HepG2 (cell line): Measurements from ENCODE around the gene UNKL. TPM values are rescaled to one million over a fixed set of nuclear protein-coding genes. Genes with fewer than 3 reads are reported as not detected.
A peak's percentile ranks its signal among the peaks of the same experiment; 100 is the strongest.

Experiments used
- ATAC-seq: fragments of 200-7000 bp; cut with Tn5 transposase; 3 replicates; pipeline ENCODE4 v1.9.1; 2020; ENCODE audit warnings: mild to moderate bottlenecking, moderate library complexity
- BruUV-seq: library from RNA; stranded (reverse); fragments of 400-500 nt; replicated peaks from 2 replicates; lab custom pipeline; 2021; lab: Mats Ljungman, UMichigan
- CTCF ChIA-PET: fragments of 300-600 bp; formaldehyde crosslinking; extraction: SDS; loops from one replicate; lab custom pipeline; 2021; ENCODE audit warnings: low total read pairs, inconsistent platforms, low intra/inter-chr PET ratio; lab: Yijun Ruan, JAX
- POLR2A ChIA-PET: fragments of 350-600 bp; sonication (Branson Sonifier 250); formaldehyde crosslinking; loops from one replicate; lab custom pipeline; 2020; ENCODE audit warnings: antibody characterized with exemption, inconsistent platforms; lab: Yijun Ruan, JAX
- DNase-seq: peaks from one replicate; pipeline ENCODE4 v3.0.0-alpha.2; 2015; ENCODE audit warnings: low spot score
- FAIRE-seq: peaks from 3 replicates; lab custom pipeline; 2011; peaks lifted over from hg19 to GRCh38; lab: Jason Lieb, UNC
- H2AFZ ChIP-seq: one replicate; pipeline ENCODE4 v1.6.1; 2011; ENCODE audit warnings: low read length, inconsistent platforms
- H3K27ac ChIP-seq: fragments of 300-600 bp; 3 replicates; pipeline ENCODE4 v1.8.0; 2011; ENCODE audit warnings: mixed run types, mild to moderate bottlenecking, mixed read lengths, low read length, inconsistent platforms; ENCODE audit not compliant: insufficient read depth; ENCODE audit errors: extremely low read length
- H3K27me3 ChIP-seq, 2 experiments: fragments of 200-600 bp in 1 of 2; 2 replicates in 1 of 2; 3 replicates in 1 of 2; pipeline versions ENCODE4 v1.6.0 to v1.8.0; 2011; ENCODE audit warnings: low read length in 2 of 2, mild to moderate bottlenecking in 2 of 2, moderate library complexity in 2 of 2, inconsistent platforms in 1 of 2; ENCODE audit not compliant: insufficient read depth in 2 of 2, control insufficient read depth in 1 of 2
- H3K36me3 ChIP-seq, 2 experiments: fragments of 200-600 bp in 1 of 2; replicated peaks in 1 of 2; 2 replicates in 1 of 2; 3 replicates in 1 of 2; pipeline versions ENCODE4 v1.5.1 to v1.8.0; 2011; ENCODE audit warnings: low read length in 2 of 2, inconsistent platforms in 1 of 2; ENCODE audit not compliant: insufficient read depth in 2 of 2, control insufficient read depth in 1 of 2
- H3K4me1 ChIP-seq: 2 replicates; pipeline ENCODE4 v1.5.1; 2012; ENCODE audit warnings: low read length, inconsistent platforms; ENCODE audit not compliant: insufficient read depth
- H3K4me2 ChIP-seq: 2 replicates; pipeline ENCODE4 v1.6.0; 2011; ENCODE audit warnings: low read depth, low read length, inconsistent platforms
- H3K4me3 ChIP-seq, 3 experiments: fragments of 200-600 bp in 1 of 3; sonication (generic), shearing (Covaris generic) in 1 of 3; replicated peaks in 1 of 3; 2 replicates each; pipeline ENCODE4 v1.5.1; 2011 to 2016; ENCODE audit warnings: low read length in 3 of 3, inconsistent platforms in 2 of 3, low read depth in 2 of 3, mild to moderate bottlenecking in 2 of 3, control low read depth in 1 of 3, mixed read lengths in 1 of 3; ENCODE audit not compliant: insufficient read depth in 1 of 3
- H3K79me2 ChIP-seq: one replicate; pipeline ENCODE4 v1.6.1; 2011; ENCODE audit warnings: low read length, inconsistent platforms; ENCODE audit not compliant: insufficient read depth
- H3K9ac ChIP-seq: 2 replicates; pipeline ENCODE4 v1.6.0; 2011; ENCODE audit warnings: mild to moderate bottlenecking, low read depth, low read length, inconsistent platforms; ENCODE audit not compliant: insufficient read depth
- H3K9me3 ChIP-seq: 2 replicates; pipeline ENCODE4 v1.5.1; 2012; ENCODE audit warnings: mild to moderate bottlenecking, low read length
- H4K20me1 ChIP-seq: 2 replicates; pipeline ENCODE4 v1.6.0; 2011; ENCODE audit warnings: inconsistent platforms, mild to moderate bottlenecking, low read length, moderate library complexity; ENCODE audit not compliant: insufficient read depth
- KLF6 ChIP-seq: IDR thresholded peaks from 2 replicates; pipeline ENCODE4 v1.8.0; 2016; ENCODE audit warnings: missing biosample characterization, missing genetic modification reagents
- MEIS1 ChIP-seq: sonication (generic); formaldehyde crosslinking; IDR thresholded peaks from 2 replicates; pipeline ENCODE4 v1.9.0; 2021; ENCODE audit warnings: mild to moderate bottlenecking, missing genetic modification reagents, moderate library complexity, borderline replicate concordance
- POLR2AphosphoS2 ChIP-seq: IDR thresholded peaks from 2 replicates; pipeline ENCODE4 v1.6.1; 2011; ENCODE audit warnings: low read depth, low read length, improper control_type of control experiment
- POLR2AphosphoS5 ChIP-seq: IDR thresholded peaks from 2 replicates; pipeline ENCODE4 v1.6.1; 2012; ENCODE audit warnings: low read depth, low read length
- SNAPC4 ChIP-seq: sonication (generic); formaldehyde crosslinking; IDR thresholded peaks from 2 replicates; pipeline ENCODE4 v1.4.0; 2020; ENCODE audit warnings: mild to moderate bottlenecking, missing genetic modification reagents
- ZBTB39 ChIP-seq: sonication (generic); formaldehyde crosslinking; IDR thresholded peaks from 2 replicates; pipeline ENCODE4 v1.5.0; 2020; ENCODE audit warnings: missing genetic modification reagents
- WGBS: methylation state at CpG from one replicate; pipeline ENCODE4 v1.1.6; 2017; ENCODE audit warnings: low lambda C conversion rate; 5-methylcytosine and 5-hydroxymethylcytosine counted together
- in situ Hi-C: cut with HindIII; loops from 2 replicates; pipeline ENCODE4 v1.10.0; 2017; ENCODE audit warnings: low pct_unique_long_range_greater_than_20kb; ENCODE audit not compliant: extremely low pct_ligation_motif_present
- intact Hi-C: fragments of 100-400 bp; cut with micrococcal nuclease; formaldehyde crosslinking; loops from one replicate; pipeline ENCODE4 v1.10.0; 2022; ENCODE audit not compliant: unreplicated experiment
- polyA plus RNA-seq, 8 experiments: library from polyadenylated mRNA; depleted of rRNA in 3 of 8; stranded (reverse) in 7 of 8; unstranded in 1 of 8; fragments of >200 nt; fragmentation: Illumina TruSeq in 4 of 8; extraction: Trizol in 4 of 8; gene quantifications; 2 replicates each; pipeline versions ENCODE4 v1.2.1 to v1.2.3, GENCODE V29; 2011 to 2016; ENCODE audit warnings: low read depth in 4 of 8, missing spikeins in 1 of 8, mixed read lengths in 1 of 8; ENCODE audit not compliant: insufficient read depth in 1 of 8
- total RNA-seq, 5 experiments: library from RNA; depleted of rRNA; stranded (reverse); fragments of >200 nt; fragmentation: Illumina TruSeq; extraction: Trizol; gene quantifications; 2 replicates each; pipeline ENCODE4 v1.2.3, GENCODE V29; 2016; ENCODE audit warnings: low read depth in 1 of 5

The UNKL gene
- total and polyA plus RNA-seq, 2 of the 13 experiments (the other 11 are each of a cell fraction or from before 2014, with no cell fraction given) = 10.4 to 17.6 TPM

DNA sequence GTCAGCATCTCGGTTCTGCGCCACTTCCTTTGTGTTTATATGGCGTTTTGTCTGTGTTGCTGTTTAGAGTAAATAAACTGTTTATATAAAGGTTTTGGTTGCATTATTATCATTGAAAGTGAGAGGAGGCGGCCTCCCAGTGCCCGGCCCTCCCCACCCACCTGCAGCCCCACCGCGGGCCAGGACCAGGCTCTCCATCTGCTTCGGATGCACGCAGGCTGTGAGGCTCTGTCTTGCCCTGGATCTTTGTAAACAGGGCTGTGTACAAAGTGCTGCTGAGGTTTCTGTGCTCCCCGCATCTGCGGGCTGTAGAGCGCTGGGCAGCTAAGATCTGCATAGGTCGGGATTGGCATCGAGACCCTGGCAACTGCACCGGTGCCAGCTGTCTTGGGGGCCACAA lies 89.2 kb downstream of the UNKL start:
- H3K9me3 ChIP-seq = no peaks in the 10 kb centered on the region
- BruUV-seq = no TSS peak
- no peak for FAIRE-seq
- 94% methylated on average over 12 of the region's 15 CpGs for WGBS
- intact Hi-C loops (no loop called here), in situ Hi-C loops (no loop called here)
- H3K79me2 ChIP-seq = no peaks in the 10 kb centered on the region
- no peaks in the 10 kb centered on the region for H3K4me1 ChIP-seq
- no peaks in the 10 kb centered on the region for H3K27me3 ChIP-seq
- ATAC-seq = no peak
- no peak overlapping the region for H3K9ac ChIP-seq
- H3K27ac ChIP-seq = no peak overlapping the region
- no peak for DNase-seq
- ChIA-PET POLR2A (no interaction called here), CTCF (no interaction called here)
- H2AFZ ChIP-seq = no peak overlapping the region
- TF ChIP-seq KLF6 = no peak
- TF ChIP-seq MEIS1 = no peak
- TF ChIP-seq POLR2AphosphoS5 = 0 out of 2 replicates have a peak, but pooled peaks have one; percentile 25
- TF ChIP-seq POLR2AphosphoS2 = 0 out of 2 replicates have a peak, but pooled peaks have one; percentile 16
- no peak for TF ChIP-seq ZBTB39 (CRISPR knock-in tag)
- no peak for TF ChIP-seq SNAPC4 (CRISPR knock-in tag)
- no peak overlapping the region for H3K4me2 ChIP-seq
- H3K4me3 ChIP-seq = no peak overlapping the region
- H3K36me3 ChIP-seq = peaks cover 12 to 31% of the 10 kb centered on the region in 2 experiments; a peak in 4 of 5 replicates
- no peaks in the 10 kb centered on the region for H4K20me1 ChIP-seq
